ENCODE measurements around the gene ST6GALNAC3.

GRCh38 chr1:76269155-76269554 lies 194.6 kb downstream of the ST6GALNAC3 start:
- TF ChIP-seq, protein P1, sequence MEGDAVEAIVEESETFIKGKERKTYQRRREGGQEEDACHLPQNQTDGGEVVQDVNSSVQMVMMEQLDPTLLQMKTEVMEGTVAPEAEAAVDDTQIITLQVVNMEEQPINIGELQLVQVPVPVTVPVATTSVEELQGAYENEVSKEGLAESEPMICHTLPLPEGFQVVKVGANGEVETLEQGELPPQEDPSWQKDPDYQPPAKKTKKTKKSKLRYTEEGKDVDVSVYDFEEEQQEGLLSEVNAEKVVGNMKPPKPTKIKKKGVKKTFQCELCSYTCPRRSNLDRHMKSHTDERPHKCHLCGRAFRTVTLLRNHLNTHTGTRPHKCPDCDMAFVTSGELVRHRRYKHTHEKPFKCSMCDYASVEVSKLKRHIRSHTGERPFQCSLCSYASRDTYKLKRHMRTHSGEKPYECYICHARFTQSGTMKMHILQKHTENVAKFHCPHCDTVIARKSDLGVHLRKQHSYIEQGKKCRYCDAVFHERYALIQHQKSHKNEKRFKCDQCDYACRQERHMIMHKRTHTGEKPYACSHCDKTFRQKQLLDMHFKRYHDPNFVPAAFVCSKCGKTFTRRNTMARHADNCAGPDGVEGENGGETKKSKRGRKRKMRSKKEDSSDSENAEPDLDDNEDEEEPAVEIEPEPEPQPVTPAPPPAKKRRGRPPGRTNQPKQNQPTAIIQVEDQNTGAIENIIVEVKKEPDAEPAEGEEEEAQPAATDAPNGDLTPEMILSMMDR (conservative IDR thresholded peaks at IDR 0.05; ENCODE audit: low read length) = no peak
- no peak for TF ChIP-seq EZH2phosphoT487 (IDR thresholded peaks at IDR 0.05; ENCODE audit: borderline replicate concordance, low read depth, low read length)

Data from OCI-LY7 (cell line).